SK-N-MC (cell line): ENCODE data around the gene MNAT1.

Experiments
- EZH2 ChIP-seq: fragments of 200-600 bp; sonication (generic); IDR thresholded peaks from one replicate; pipeline ENCODE4 v1.6.1; 2017; ENCODE audit warnings: antibody characterized with exemption
- FOXP2 ChIP-seq: optimal IDR thresholded peaks from 2 replicates; pipeline ENCODE3; 2011; ENCODE audit warnings: mild to moderate bottlenecking, moderate library complexity; ENCODE audit not compliant: insufficient read depth; ENCODE audit errors: extremely low read length, control extremely low read depth
- POLR2AphosphoS5 ChIP-seq: IDR thresholded peaks from 2 replicates; pipeline ENCODE4 v1.6.1; 2012; ENCODE audit warnings: mild to moderate bottlenecking, low read depth, low read length, borderline replicate concordance

DNA sequence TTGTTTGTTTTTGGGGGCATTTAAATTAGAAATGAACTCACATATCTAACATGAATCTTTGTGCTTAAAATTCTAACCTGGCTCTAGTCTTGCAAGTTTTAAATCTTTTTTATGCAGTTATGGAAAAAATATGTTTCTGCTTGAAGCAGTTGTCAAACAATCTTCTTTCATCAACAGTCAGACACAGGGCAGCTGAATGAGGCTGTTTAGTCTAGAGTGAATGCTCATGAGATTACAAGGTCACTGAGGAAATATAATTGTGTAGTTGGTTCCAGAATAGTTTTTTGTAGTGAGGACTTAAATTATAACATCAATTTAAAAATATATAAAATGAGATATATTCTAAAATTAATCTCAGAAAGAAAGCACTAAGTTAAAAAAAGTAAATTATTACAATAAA lies 169.8 kb downstream of the MNAT1 start:
- TF ChIP-seq POLR2AphosphoS5 (no peak), EZH2 (no peak), FOXP2 (no peak)
